GM21717 (cell line): ENCODE results near the gene CIAO3.
"Not testable (repeated sequence)": the region's sequence is repeated elsewhere in the genome, so short reads cannot be mapped to it uniquely, and the experiment has no call there.

Experiments
- ATAC-seq: cut with Tn5 transposase; IDR thresholded peaks from one replicate; pipeline ENCODE4 v1.9.1; 2021; ENCODE audit warnings: mild to moderate bottlenecking, moderate library complexity; ENCODE audit not compliant: unreplicated experiment

Gene CIAO3

GRCh38 chr16:760545-761343 is 19.9 kb upstream of the CIAO3 start, which contains the start of gene MSLN:
MSLN (plus strand) TSS chr16:760734; CDS start chr16:762681, 1,947 bp downstream.
- ATAC-seq: no peak

DNA sequence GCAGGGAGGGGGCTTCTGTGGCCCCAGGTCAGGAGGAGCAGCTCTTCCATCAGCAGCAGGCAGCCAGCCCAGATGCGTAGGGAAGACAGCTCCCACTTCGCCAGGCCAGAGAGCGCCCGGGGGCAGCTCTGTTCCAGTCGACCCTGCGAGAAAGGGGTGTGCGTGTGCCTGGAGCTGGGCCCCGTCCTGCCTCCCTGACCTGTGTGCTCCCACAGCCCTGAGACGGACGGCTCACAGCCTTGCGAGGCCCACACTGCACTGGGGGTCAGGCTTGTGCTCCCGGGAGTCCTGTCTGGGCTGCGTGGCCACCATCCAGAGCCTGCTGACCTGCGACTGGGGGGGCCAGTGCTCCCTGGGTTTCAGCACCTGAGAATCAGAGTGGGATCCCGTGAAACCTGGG is 19.3 kb upstream of the CIAO3 start:
- ATAC-seq: no peak

DNA sequence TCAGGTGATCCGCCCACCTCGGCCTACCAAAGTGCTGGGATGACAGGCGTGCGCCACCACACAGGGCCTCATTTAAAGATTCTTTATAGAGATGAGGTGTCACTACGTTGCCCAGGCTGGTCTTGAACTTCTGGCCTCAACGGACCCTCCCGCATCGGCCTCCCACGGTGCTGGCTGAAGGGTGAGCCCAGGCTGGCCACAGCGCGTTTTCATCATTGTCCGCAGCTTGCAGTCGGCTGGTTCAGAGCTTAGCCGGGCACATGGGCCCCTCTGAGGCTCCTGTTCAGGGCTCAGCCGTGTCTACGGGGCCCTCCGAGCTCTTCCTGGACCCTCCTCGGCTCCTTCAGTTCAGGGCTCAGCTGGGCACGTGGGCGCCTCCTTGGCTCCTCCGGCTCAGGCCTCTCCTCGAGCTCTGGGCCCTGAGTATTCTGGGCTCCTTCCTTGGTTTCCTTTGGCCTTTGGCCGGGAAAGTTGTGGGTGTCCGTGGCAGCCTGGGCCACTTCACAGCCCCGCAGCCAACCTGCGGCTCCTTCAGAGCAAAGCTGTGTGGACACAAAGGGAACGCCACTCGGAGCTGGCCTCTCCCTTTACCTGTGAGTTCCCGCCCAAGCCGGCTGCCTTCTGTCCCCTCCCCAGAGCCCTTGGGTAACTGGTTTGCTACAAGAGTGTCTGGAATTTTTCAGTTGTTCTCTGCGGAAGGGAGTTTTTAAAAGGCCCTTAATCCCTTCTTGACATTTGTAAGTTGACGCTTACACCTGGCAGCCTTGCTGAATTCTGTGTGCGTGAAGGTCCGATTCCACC is 18.5 kb upstream of the CIAO3 start:
- ATAC-seq: no peak

GRCh38 chr16:756428-756827 is 15.6 kb upstream of the CIAO3 start:
- ATAC-seq: no peak

DNA sequence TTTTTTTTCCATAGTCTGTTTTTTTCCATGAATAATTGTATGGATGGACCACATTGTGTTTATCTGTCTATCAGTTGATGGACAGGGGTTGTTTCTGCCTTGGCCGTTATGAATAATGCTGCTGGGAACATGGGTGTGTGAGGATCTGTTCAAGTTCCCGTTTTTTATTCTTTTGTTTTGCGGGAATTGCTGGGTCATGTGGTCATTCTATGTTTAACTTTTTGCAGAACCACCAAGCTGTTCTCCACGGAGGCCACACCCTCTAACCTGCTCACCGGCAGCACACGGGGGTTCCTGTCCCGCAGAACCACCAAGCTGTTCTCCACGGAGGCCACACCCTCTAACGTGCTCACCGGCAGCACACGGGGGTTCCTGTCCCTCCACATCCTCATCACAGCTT is 13.9 kb upstream of the CIAO3 start:
- ATAC-seq: no peak

DNA sequence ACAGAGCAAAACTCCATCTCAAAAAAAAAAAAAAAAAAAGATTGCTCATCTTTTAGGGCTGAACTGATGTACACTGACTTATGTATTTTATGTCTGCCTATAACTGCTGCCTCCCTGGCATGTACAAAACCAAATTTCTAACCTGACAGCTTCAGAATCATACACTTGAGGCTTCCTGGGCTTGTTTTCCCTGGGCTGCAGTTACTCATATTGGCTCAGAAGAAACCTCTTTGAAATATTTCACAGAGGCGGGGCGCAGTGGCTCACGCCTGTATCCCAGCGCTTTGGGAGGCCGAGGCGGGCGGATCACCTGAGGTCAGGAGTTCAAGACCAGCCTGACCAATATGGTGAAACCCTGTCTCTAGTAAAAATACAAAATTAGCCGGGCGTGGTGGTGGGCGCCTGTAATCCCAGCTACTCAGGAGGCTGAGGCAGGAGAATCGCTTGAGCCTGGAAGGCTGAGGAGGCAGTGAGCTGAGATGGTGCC is 13.4 kb upstream of the CIAO3 start:
- ATAC-seq: not testable (repeated sequence)

GRCh38 chr16:752007-752312 is 11.2 kb upstream of the CIAO3 start:
- ATAC-seq: no peak

- no peak for ATAC-seq
These were observed 10.6 kb upstream of the CIAO3 start for GRCh38 chr16:751152-752006.

- no peak for ATAC-seq
These were observed 9.7 kb upstream of the CIAO3 start for GRCh38 chr16:750485-750884.

DNA sequence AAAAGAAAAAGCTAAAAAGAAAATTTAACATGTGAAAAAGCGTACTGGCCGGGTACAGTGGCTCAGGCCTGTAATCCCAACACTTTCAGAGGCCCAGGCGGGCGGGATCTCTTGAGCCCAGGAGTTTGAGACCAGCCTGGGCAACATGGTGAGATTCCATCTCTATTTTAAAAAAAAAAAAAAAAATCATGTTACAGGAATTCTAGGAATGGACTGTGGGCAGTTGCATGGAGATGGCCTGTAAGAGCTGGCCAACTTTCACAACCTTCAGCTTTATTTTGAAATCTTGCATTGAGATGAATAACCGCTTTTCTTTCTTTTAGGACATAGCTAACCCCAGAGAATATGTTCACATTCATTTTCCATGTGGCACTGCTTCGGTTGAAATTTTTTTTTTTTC is 8.2 kb upstream of the CIAO3 start:
- no peak for ATAC-seq

- ATAC-seq: no peak
These were observed 7.4 kb upstream of the CIAO3 start for GRCh38 chr16:747978-748746.

GRCh38 chr16:746637-747036 is 5.8 kb upstream of the CIAO3 start:
- no peak for ATAC-seq

DNA sequence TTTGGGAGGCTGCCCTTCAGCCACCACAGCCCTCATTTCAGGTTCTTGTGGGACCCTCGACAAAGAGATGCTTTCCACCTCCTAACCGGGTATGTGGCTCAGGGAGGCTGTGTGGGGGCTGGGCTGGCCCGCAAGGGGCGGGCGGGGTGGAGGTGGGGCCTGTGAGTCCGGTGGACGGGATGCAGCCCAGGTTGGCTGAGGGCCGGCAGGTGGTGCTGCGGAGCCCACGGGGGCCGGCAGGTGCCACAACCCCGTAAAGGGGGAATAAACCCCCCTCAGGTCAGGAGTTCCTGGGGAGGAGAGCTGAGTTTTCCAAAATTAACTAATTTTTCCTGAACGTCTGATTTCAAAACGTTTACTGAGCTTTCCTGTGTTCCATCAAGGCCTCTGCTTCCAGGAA is 4.9 kb upstream of the CIAO3 start:
- no peak for ATAC-seq

DNA sequence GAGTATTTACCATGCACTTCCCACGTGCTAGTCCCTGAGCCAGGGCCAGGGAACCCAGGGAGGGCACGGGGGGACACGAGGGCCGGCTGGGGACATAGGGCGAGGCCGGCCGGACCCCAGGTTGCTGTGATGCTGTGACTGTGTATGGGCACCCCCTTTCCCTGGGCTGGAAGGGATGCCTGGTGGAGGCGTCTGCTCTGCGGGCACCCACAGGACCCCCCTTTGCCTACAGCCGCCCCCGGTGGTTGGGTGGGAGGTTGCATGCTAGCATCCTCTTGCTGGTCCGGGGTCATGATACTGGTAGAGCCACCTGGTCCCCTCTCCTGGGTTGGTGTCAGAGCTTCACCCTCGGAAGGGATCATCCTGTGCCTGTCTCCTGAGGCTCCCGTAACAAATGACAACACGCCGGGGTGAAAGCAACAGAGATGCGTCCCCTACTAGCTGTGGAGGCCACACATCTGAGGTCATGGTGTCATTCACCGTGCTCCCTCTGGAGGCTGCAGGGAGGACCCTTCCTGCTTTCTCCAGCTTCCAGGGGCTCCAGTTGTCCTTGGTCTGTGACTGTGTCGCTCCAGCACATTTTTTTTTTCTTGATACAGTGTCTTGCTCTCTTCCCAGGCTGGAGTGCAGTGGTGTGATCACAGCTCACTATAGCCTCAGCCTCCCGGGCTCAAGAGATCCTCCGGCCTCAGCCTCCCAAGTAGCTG is 3.1 kb upstream of the CIAO3 start:
- ATAC-seq: no peak

DNA sequence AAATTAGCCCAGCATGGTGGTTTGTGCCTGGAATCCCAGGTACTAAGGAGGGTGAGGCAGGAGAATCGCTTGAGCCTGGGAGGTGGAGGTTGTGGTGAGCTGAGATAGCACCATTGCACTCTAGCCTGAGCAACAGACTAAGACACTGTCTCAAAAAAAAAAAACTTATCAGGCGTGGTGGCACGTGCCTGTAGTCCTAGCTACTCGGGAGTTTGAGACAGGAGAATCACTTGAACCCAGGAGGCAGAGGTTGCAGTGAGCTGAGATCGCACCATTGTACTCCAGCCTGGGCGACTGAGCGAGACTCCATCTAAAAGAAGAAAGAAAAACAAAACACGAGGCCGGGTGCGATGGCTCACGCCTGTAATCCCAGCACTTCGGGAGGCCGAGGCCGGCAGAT is 2.1 kb upstream of the CIAO3 start:
- ATAC-seq: not testable (repeated sequence)

- ATAC-seq: no peak
These were observed 1.3 kb upstream of the CIAO3 start for GRCh38 chr16:741986-742629.

DNA sequence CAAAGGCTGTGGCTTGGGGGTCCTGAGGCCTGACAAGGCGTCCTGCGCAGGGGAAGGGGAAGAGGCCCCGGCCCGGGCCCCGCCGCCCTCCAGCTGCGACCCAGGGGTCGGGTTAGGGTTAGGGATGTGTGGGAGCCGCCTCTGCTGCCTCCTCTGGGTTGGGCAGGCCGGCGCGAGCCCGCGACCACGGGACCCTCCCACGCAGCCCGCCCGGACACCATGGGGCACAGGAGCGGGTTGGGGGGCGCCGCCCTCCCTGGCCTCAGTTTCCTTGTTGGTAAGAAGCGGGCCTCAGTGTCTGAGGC is 386 bp downstream of the CIAO3 start:
- no peak for ATAC-seq

GRCh38 chr16:739560-740458 is 988 bp downstream of the CIAO3 start:
- ATAC-seq: no peak
